ENCODE results near the gene CIP2A.

CIP2A gene

DNA sequence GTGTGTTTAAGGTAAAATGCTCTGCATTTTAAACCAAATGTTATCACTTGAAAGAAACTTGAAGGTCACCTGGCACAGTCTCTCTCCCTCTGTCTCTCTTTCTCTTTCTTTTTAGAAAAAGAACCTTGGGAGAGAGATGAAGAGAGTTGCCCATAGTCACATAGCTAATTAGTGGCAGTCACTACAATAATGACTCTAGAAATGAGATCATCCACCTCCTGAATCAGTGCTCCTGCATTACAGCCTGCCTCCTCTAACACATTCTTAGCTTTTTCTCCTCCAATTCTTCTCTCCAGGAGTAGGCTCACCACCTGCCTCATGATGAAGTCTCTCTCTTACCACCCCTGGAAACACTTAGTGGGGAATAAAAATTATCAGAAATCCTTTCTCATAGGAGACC is 81.3 kb downstream of the CIP2A start:
- TF ChIP-seq ZFX (IDR thresholded peaks at IDR 0.05; ENCODE audit: borderline replicate concordance) (no peak), CTCF (IDR thresholded peaks at IDR 0.05) (no peak)
- H3K27ac ChIP-seq: no peak overlapping the region

DNA sequence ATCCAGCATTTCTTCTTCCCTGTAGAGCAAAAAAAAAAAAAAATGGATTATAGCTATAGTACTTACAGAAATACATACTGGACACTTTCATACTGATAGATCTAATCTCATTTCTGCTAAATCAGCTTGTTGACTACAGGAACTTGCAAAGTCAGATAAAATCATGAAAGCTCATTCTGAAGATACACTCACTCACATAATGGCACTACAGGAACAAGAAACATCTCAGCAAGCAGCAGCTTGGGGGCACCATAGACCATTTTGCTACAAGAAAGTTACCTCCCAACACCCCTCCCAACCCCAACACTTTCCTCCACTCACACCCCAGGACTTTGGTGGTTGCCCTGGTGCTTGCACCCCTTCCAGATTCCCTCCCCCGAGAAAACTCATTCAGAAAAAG is 83.4 kb downstream of the CIP2A start:
- no peak for TF ChIP-seq ZFX (IDR thresholded peaks at IDR 0.05; ENCODE audit: borderline replicate concordance)
- TF ChIP-seq CTCF (IDR thresholded peaks at IDR 0.05): no peak
- H3K27ac ChIP-seq: no peak overlapping the region

GRCh38 chr3:108503722-108504121 is 85.5 kb downstream of the CIP2A start:
- TF ChIP-seq CTCF (IDR thresholded peaks at IDR 0.05) (no peak), ZFX (IDR thresholded peaks at IDR 0.05; ENCODE audit: borderline replicate concordance) (no peak)
- no peak overlapping the region for H3K27ac ChIP-seq

DNA sequence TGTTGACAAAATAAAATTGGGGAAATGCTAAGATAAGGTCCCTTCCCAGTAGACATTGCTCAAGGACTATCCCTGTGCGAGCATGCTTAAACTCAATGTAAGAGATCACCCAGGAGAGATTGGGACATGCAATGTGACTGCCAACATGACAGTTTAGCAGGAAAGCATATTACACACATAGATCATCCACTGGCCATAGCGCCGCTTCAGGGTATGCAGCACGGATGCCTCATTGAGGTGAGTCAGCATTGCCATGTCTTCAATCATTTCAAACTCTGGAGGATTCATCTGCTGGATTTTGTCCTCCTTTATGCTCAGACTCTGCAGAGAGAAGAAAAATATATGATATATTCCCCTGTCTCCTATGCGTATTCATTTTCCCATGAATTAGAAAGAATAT is 87.7 kb downstream of the CIP2A start:
- TF ChIP-seq ZFX (IDR thresholded peaks at IDR 0.05; ENCODE audit: borderline replicate concordance): no peak
- TF ChIP-seq CTCF (IDR thresholded peaks at IDR 0.05): no peak
- no peak overlapping the region for H3K27ac ChIP-seq

DNA sequence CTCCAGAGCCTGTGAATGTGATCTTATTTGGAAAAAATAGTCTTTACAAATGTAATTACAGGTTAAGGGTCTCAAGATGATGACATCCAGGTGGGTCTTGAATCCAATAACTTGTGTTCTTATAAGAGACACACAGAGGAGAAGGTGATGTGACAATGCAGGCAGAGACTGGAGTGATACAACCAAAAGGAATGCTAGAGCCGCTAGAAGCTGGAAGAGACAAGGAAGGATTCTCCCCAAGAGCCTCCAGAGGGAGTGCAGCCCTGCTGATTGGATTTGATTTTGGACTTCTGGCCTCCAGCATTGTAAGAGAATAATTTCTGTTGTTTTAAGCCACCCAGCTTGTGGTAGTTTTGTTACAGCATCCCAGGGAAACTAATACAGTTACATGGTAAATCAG is 88.5 kb downstream of the CIP2A start:
- TF ChIP-seq CTCF (IDR thresholded peaks at IDR 0.05) (no peak), ZFX (IDR thresholded peaks at IDR 0.05; ENCODE audit: borderline replicate concordance) (no peak)
- no peak overlapping the region for H3K27ac ChIP-seq
